ENCODE data around the gene RGL3.
"Not testable (repeated sequence)": the region's sequence is repeated elsewhere in the genome, so short reads cannot be mapped to it uniquely, and the experiment has no call there.

RGL3 gene

DNA sequence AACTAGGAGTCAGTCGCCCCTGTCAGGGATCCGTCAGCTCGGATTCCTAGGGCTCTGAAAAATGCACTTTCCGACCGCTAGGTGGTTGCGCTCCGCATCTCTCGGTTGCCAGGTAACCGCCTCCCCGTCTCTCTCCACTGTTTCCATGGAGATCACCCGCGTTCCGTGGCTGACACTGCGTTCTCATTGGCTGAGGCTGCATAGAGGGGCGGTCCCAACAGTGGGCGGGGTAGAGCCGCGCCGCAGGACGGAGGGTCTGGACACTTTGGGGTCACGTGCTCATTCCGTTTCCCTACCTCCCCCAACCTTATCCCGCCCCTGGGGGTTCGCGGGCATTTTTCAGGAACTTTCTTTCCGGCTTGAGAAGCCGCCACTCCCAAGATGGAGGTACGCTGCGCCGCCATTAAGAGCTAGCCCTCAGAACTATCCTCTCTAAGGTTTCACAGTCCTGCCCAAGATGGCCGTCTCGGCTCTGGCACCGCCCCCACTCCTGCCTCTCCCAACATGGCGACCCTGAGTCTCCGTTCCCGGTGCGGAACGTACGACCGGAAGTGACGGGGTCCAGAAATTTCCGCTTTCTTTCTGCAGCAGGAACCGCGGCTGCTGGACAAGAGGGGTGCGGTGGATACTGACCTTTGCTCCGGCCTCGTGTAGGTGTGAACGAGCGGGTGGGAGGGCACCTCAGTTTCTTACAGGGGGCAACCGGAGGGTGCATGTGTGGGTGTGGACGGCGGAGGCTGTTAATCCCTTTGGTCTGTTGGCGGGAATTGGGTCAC is 16.1 kb upstream of the RGL3 start, which contains the start of the genes ODAD3 and PRKCSH:
TSS of gene ODAD3 (minus strand) at position 65 of the 776 bp plus-strand sequence. CDS start 105 bp downstream, outside the sequence.
TSS of gene PRKCSH (plus strand) at position 579 of the 776 bp plus-strand sequence. CDS start 483 bp downstream, outside the sequence.
- FAIRE-seq (peak; percentile 21), DNase-seq (ENCODE audit: insufficient read length, low spot score) (peak; percentile 89)
- TF ChIP-seq, protein P1, sequence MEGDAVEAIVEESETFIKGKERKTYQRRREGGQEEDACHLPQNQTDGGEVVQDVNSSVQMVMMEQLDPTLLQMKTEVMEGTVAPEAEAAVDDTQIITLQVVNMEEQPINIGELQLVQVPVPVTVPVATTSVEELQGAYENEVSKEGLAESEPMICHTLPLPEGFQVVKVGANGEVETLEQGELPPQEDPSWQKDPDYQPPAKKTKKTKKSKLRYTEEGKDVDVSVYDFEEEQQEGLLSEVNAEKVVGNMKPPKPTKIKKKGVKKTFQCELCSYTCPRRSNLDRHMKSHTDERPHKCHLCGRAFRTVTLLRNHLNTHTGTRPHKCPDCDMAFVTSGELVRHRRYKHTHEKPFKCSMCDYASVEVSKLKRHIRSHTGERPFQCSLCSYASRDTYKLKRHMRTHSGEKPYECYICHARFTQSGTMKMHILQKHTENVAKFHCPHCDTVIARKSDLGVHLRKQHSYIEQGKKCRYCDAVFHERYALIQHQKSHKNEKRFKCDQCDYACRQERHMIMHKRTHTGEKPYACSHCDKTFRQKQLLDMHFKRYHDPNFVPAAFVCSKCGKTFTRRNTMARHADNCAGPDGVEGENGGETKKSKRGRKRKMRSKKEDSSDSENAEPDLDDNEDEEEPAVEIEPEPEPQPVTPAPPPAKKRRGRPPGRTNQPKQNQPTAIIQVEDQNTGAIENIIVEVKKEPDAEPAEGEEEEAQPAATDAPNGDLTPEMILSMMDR (IDR thresholded peaks at IDR 0.05; ENCODE audit: insufficient read depth, missing control alignments) = peak; percentile 78

DNA sequence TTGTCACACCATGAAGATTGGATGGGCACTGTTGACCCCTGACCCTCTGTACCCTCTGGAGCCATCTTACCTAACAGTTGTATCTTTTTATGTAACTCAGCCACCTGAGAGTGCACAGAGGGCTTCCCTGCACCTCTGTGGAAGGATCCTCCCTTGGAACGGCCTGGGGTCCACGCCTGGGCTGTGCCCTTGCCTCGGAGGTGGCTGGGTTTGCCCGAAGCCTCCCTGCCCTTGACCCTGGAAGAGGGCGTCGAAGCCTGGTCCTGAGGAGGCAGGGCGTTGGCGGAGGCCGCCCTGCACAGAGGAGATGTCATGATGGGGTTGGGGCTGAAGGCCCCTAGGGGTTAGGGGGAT is 15.6 kb upstream of the RGL3 start:
- TF ChIP-seq, protein P1 (IDR thresholded peaks at IDR 0.05; ENCODE audit: insufficient read depth, missing control alignments) = no peak
- FAIRE-seq (no peak), DNase-seq (ENCODE audit: insufficient read length, low spot score) (no peak)

DNA sequence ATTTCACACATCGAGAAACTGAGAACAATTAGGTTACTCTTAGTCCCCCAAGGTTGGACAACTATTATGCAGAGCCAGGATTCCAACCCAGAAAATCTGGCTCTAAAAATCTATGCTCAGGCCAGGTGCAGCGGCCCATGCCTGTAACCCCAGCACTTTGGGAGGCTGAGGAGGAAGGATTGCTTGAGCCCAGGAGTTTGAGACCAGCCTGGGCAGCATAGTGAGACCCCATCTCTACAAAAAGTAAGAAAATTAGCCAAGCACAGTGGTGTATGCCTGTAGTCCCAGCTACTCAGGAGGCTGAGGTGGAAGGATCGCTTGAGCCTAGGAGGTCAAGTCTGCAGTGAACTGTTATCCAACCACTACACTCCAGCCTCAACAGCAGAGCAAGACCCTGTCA is 14.4 kb upstream of the RGL3 start:
- not testable (repeated sequence) for DNase-seq (ENCODE audit: insufficient read length, low spot score); FAIRE-seq

DNA sequence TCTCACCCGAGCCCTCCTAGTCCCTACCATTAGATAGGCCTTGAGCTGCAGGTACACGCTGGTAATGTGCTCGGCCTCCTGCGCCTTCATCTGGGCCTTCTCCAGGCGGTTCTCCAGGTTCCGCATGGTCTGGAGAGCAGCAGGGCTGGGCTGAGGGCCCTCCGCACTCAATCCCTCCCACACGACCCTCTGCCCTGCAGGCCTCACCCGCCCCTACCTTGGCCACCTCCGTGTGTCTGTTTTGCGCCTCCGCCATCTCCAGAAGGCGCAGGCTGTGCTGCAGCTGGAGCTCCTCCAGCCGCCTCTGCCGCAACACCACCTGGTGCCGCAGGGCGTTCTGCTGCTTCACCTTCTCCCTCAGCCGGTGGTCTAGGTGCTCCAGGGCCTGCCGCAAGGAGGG is 7.5 kb upstream of the RGL3 start:
- TF ChIP-seq, protein P1 (IDR thresholded peaks at IDR 0.05; ENCODE audit: insufficient read depth, missing control alignments) = no peak
- FAIRE-seq = no peak
- DNase-seq (ENCODE audit: insufficient read length, low spot score) = no peak

DNA sequence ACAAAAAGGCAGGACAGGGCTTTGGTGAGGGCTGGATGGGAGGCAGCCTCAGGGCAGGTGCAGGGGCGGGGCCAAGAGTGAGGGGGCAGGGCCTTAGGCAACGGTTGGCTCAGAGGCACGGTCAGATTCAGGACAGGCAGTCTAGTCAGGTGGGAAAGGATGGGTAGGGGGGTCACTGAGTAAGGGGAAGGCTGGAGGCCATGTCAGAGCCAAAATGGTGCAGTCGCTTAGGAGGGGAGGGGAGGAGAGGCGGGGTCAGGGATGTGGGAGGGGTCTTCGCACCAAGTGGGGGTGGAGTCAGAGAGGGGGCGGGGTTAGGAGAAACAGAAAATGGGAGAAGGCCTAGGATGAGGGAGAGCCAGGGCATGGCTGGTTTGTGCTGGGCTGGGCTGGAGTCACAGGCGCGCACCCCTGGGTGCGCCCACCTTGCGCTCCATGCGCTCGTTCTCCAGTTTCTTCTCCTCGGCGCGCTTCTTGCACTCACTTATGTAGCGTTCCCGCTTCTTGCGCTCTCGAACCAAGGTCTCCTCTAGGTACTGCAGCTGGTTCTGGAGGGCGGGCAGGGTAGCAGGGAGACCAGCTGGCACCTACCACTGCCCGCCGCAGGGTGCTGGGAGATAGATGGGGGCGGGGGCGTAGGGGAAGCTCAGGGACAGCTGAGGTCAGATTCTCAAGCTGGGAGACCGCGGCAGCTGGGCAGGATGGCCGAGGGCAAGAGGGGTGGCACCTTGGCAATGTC is 6.8 kb upstream of the RGL3 start:
- TF ChIP-seq, protein P1 (IDR thresholded peaks at IDR 0.05; ENCODE audit: insufficient read depth, missing control alignments) = no peak
- DNase-seq (ENCODE audit: insufficient read length, low spot score) (no peak), FAIRE-seq (no peak)

DNA sequence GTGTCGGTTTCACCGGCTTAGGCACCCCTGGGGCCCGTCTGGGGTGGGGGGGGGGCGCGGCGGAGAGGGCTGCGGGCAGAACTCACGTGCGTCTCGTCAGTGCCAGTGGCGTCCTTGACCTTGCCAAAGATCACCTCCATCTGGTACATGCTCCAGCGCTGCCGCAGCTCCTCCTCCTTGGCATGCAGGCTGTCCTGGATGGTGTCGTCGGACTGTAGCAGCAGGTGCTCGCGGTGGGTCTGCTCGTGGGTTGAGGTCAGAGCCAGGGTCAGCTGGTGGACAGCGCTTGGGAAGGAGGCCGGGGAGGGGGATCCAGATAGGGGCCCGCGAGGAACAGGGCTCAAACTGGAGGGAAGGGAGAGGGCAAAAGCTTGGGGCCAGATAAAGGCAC is 4.7 kb upstream of the RGL3 start:
- FAIRE-seq (no peak), DNase-seq (ENCODE audit: insufficient read length, low spot score) (no peak)
- TF ChIP-seq, protein P1 (IDR thresholded peaks at IDR 0.05; ENCODE audit: insufficient read depth, missing control alignments) = no peak

DNA sequence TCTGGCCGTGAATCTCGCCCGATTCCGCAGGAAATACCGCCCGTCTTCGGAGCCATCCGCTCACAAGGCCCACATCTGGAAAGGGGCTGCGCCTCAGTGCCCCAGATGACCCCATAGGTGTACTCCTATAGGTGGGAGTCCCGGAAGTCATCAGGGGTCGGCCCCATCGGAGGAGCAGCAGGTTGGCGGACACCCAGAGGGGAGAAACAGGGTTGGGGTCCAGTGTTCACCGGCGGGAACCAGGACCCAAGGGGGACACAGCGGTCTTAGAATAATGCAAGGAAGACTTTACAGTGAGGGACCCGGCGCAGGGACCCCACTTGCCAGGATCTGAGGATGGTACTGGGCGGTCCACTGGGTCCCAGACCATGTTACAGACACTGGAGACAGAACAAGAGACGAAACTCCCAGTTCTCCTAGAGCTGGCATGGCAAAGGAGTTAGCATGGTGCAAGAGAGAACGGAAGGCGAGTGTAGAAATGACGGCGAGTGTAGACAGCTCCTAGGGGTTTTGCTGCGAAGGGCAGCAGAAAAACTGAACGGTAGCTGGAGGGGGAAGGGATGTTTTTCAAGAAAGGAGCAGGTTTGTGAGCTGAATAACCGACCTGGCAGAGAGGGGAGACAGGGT is 4.2 kb upstream of the RGL3 start:
- no peak for DNase-seq (ENCODE audit: insufficient read length, low spot score)
- no peak for FAIRE-seq
- TF ChIP-seq, protein P1 (IDR thresholded peaks at IDR 0.05; ENCODE audit: insufficient read depth, missing control alignments) = no peak
